ENCODE results near the gene HEATR1.

DNA sequence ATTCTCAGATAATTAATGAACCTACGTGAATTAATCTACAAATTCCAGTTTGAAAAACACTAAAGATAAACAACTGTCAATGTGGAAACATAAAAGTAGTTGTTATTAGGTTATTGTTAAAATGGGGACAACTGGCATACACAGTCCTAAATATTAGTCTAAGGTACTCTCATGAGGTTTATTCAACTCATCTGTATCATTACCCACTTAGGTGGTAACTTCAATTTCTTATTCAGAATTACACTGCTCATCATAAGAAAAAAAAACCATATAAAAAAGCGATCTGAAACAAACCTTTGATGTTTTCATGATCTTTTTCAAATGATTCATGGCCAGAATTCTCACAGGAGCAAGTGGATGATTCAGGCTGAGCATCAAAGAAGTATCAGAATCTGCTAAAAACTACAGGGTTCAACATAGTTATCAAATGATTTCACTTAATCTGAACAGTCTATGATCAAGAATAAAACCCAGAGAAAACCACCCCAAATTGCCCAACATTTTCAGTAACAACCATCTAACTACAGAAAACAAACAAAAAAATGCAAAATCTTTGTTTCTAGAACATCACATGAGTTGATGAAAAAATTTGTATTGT lies 13.7 kb downstream of the HEATR1 start:
- TF ChIP-seq, protein P1, sequence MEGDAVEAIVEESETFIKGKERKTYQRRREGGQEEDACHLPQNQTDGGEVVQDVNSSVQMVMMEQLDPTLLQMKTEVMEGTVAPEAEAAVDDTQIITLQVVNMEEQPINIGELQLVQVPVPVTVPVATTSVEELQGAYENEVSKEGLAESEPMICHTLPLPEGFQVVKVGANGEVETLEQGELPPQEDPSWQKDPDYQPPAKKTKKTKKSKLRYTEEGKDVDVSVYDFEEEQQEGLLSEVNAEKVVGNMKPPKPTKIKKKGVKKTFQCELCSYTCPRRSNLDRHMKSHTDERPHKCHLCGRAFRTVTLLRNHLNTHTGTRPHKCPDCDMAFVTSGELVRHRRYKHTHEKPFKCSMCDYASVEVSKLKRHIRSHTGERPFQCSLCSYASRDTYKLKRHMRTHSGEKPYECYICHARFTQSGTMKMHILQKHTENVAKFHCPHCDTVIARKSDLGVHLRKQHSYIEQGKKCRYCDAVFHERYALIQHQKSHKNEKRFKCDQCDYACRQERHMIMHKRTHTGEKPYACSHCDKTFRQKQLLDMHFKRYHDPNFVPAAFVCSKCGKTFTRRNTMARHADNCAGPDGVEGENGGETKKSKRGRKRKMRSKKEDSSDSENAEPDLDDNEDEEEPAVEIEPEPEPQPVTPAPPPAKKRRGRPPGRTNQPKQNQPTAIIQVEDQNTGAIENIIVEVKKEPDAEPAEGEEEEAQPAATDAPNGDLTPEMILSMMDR (IDR thresholded peaks at IDR 0.05): no peak
- TF ChIP-seq, protein P2, sequence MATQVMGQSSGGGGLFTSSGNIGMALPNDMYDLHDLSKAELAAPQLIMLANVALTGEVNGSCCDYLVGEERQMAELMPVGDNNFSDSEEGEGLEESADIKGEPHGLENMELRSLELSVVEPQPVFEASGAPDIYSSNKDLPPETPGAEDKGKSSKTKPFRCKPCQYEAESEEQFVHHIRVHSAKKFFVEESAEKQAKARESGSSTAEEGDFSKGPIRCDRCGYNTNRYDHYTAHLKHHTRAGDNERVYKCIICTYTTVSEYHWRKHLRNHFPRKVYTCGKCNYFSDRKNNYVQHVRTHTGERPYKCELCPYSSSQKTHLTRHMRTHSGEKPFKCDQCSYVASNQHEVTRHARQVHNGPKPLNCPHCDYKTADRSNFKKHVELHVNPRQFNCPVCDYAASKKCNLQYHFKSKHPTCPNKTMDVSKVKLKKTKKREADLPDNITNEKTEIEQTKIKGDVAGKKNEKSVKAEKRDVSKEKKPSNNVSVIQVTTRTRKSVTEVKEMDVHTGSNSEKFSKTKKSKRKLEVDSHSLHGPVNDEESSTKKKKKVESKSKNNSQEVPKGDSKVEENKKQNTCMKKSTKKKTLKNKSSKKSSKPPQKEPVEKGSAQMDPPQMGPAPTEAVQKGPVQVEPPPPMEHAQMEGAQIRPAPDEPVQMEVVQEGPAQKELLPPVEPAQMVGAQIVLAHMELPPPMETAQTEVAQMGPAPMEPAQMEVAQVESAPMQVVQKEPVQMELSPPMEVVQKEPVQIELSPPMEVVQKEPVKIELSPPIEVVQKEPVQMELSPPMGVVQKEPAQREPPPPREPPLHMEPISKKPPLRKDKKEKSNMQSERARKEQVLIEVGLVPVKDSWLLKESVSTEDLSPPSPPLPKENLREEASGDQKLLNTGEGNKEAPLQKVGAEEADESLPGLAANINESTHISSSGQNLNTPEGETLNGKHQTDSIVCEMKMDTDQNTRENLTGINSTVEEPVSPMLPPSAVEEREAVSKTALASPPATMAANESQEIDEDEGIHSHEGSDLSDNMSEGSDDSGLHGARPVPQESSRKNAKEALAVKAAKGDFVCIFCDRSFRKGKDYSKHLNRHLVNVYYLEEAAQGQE (IDR thresholded peaks at IDR 0.05; ENCODE audit: low read depth, low read length): no peak
- no peak for TF ChIP-seq JUND (IDR thresholded peaks at IDR 0.05)
- no peak for TF ChIP-seq TEAD4 (IDR thresholded peaks at IDR 0.05; ENCODE audit: borderline replicate concordance, insufficient read depth)
- no peak for TF ChIP-seq RFX5 (IDR thresholded peaks at IDR 0.05; ENCODE audit: low read length)
- no peak for TF ChIP-seq GATA2 (CRISPR knock-in tag; IDR thresholded peaks at IDR 0.05)
- TF ChIP-seq, protein P3, sequence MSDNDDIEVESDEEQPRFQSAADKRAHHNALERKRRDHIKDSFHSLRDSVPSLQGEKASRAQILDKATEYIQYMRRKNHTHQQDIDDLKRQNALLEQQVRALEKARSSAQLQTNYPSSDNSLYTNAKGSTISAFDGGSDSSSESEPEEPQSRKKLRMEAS (IDR thresholded peaks at IDR 0.05; ENCODE audit: low read depth): no peak
- no peak for TF ChIP-seq SMC3 (IDR thresholded peaks at IDR 0.05; ENCODE audit: low read depth, low read length)
- no peak for TF ChIP-seq POLR2AphosphoS5 (IDR thresholded peaks at IDR 0.05; ENCODE audit: low read depth, low read length)
- TF ChIP-seq, protein P4, sequence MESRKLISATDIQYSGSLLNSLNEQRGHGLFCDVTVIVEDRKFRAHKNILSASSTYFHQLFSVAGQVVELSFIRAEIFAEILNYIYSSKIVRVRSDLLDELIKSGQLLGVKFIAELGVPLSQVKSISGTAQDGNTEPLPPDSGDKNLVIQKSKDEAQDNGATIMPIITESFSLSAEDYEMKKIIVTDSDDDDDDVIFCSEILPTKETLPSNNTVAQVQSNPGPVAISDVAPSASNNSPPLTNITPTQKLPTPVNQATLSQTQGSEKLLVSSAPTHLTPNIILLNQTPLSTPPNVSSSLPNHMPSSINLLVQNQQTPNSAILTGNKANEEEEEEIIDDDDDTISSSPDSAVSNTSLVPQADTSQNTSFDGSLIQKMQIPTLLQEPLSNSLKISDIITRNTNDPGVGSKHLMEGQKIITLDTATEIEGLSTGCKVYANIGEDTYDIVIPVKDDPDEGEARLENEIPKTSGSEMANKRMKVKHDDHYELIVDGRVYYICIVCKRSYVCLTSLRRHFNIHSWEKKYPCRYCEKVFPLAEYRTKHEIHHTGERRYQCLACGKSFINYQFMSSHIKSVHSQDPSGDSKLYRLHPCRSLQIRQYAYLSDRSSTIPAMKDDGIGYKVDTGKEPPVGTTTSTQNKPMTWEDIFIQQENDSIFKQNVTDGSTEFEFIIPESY (IDR thresholded peaks at IDR 0.05; ENCODE audit: borderline replicate concordance, low read depth): no peak
